Activated CD8-positive, alpha-beta memory T cell treated with anti-CD3 and anti-CD28 coated beads, Interleukin-2, amount 50 U/mL, for 1 hour (primary cell): ENCODE measurements around the gene SLC1A2.

ENCODE experiments used
- DNase-seq: peaks from one replicate; pipeline ENCODE4 v3.0.0-alpha.2; 2020; ENCODE audit errors: extremely low read depth

Gene SLC1A2

DNA sequence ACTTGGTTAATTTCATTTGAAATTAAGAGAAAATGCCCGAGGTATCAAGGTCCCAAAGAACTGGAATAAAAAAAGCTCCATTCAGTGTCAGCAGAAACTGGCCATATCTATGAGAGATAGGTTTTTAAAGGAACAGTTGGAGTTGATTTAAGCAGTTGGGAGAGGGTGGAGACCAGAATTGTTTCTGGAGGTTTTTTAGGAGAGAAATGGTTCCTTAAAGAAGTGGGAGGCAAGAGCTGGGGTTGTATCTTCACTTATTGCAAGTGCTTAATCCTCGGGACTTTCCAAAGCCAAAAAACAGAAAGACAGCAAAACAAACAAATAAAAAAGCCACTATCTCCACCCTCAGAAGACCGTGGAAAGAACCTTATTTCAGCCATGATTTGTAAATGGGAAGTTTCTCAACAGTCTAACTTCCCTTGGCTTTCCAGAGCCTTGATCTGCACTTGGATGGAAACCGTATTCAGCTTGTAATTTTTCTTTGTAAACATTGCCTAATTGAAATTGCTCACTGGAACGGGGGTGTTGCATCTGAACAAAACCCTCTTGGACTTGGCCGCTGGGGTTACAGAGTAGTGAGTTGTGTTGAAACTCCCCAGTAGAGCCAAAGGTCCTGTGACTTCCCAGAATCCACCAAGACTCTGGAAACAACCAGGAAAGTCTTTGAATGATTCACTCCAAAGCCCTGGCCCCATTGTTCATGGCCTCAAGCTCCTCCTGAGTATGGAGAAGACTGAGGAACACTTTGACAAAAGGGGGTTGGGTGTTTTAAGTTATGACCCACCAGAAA lies 115.6 kb downstream of the SLC1A2 start:
- no peak for DNase-seq

DNA sequence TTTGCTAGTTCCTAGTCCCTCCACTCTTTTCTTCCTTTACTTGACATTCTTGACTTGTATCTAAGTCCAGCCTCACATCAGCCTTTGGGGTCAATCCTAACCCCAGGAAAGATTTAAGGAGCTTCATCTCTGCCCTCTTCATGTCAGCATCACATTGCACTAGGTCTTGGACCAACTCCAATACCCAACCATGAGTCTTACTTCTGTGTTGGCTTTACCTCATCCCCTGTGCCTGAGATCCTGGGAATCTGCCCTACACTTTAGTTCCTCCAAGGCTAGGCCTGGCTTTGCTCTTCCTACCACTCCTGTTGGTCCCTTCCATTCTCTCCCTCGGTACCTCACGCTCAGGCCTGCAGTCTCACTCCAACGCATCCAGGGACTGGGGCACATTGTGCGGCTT lies 117.0 kb downstream of the SLC1A2 start:
- no peak for DNase-seq

DNA sequence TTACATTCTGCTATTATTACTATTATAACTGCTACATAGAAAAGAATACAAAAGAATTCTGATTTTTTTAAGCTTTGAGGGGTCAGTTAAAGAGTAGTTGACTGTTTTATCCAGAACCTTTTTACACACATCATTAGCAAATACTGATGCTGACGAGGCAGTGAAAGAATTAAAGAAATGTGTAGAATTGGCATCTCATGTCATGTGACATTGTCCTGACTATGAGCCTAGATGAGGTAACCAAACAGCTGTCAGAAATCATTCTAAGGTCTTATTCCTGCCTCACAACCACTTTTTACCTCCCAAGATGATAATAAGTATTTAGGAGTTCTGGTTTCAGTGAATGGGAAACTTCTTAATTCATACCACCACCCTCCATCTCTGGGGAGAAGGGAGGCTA lies 121.0 kb downstream of the SLC1A2 start:
- DNase-seq, result no peak

DNA sequence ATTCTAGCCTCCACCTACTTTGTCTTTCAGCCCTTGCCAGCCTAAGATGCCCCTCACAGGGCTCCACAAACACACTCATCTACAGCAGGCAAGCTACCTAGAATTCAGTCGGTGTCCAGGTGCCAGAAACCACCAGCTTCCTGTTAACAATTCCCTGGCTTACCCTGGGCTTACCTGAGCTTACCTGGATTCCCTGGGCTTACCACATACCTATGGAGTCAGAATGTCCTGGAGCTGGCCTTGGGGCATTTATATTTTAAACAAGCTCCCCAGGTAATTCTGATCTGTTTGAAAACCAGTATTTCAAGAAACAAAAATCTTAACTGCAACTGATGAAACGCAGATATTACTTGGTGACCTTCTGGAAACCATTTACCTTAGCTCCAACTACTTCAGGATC lies 123.6 kb downstream of the SLC1A2 start:
- no peak for DNase-seq

- DNase-seq, result no peak
Observed at GRCh38 chr11:35293699-35294098, 125.7 kb downstream of the SLC1A2 start.

DNA sequence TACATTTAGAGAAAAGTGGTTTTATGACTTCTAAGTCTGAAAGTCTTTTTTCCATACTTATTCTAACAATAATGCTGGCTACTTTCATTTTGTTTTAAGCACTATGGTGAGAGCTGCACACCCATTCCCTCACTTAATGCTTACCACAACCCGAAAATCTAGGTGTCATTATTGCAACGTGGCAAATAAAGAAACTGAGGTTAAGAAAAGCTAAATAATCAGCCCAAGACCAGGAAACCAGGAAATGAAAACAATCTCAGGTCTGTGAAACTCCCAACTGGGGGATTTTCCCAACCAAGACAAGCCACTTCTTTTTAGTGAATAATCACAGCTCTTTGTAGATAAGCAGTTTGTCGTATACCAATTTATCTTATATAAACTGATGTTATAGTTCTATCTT lies 126.3 kb downstream of the SLC1A2 start:
- no peak for DNase-seq

- DNase-seq, result no peak
Observed at GRCh38 chr11:35292279-35292678, 127.1 kb downstream of the SLC1A2 start.

DNA sequence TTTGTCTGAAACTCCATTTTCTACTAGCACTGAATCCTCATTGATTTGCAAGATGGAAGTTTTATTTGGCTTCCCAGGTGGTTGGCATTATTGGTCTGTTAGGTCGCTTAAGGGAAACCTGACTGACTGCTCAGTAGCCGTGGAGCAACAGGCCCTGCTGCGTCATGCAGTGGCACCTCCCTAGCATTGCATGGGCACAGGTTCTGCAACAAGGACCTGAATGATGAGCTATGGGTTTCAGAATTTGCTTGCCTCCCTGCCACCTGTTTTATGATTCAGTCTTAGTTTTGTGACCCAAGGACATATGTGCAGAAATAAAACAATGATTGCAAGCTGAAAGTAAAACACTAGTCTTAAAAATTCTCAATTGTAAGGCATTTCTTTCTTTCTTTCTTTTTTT lies 128.5 kb downstream of the SLC1A2 start:
- no peak for DNase-seq

DNA sequence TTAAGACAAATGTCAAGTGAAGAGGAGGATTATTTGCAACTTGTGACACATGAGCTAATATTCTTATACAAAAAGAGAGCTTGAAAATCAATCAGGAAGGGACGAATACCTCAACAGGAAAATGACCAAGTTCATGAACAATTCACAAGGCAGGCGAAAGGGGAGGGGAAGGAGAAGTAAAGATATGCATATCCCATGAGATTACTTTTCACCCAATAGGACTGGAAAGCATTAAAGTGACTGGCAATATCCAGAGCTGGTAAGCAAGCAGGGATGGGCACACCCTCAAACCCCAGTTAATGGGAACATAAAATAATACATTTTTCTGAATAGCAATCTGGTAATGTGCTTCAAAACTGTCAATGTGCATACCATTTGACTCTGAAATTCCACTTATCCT lies 129.5 kb downstream of the SLC1A2 start:
- no peak for DNase-seq

DNA sequence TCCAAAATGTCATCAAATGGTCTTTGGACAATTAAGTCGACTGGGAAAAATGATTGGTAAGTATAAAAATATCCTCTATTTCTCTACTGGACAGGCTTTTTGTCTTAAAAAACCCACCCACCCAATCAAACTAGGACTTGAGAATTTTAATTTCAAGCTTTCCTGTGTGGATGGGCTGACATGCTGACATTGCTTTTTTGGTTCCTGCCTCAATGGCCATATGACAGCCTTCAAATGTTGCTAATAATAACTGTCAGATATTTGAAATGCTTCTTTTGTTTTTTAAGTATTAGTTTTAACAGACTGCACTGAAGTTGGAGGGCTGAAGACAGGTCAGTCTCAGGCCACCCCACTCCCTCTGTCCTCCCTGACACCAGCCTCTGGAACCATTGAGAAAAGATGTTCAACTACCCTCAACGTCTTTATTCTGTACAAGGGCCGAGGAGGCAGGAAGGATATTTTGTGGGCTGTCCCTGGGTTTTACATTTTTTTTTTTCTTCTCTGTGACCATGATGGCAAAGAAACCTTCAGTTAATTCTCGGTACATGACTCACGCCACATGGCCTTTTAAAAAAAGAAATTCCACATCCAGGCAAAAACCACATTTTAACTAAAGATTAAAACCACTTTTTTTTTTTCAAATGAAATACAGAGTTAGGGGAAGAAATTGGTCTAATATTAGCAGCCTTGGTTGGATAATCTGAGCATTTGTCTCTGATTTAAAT lies 130.4 kb downstream of the SLC1A2 start:
- no peak for DNase-seq

- no peak for DNase-seq
Observed at GRCh38 chr11:35288309-35288708, 131.0 kb downstream of the SLC1A2 start.

DNA sequence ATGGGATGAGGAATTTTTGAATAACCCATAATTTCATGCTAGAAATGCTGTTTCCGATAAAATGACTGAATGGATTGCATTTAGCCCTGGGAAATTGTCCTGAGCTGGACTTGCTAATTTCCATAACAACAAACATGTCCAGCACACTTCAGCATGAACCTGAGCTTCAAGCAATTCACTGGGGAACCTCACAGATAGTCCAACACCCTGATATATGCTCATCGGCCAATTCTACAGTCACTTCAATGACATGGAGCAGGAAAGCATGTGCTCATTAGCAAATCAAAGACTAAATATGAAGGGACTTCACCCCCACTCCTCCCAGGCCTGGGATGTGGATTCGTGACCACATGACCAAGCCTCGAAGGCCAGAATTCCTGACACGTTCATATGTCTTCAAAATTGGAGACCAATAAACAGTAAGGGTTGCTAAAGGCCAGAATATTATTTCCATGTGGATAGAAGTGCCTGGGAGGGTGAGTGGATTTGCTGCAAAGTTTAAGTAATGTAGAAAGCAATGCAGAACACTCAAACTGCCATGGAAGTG lies 131.9 kb downstream of the SLC1A2 start:
- no peak for DNase-seq

- no peak for DNase-seq
Observed at GRCh38 chr11:35286126-35286525, 133.2 kb downstream of the SLC1A2 start.

DNA sequence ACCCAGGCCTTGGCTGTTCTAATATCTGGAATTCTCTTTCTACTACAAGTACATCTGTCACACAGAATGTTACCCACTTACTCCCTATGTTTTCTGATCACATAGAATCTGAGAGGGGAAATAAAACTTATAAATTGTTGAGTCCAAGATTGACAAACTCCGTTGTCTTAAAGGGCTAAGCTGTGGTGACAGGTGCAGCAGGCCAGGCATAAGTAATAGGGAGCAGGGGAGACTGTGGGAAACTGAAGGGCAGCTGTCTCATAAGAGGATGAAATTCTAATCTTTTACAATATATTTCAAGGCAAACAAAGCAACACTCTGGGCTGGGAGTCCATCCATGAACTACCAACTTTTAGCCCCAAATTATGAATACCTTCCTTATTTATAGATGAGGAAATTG lies 133.9 kb downstream of the SLC1A2 start:
- DNase-seq, result no peak

DNA sequence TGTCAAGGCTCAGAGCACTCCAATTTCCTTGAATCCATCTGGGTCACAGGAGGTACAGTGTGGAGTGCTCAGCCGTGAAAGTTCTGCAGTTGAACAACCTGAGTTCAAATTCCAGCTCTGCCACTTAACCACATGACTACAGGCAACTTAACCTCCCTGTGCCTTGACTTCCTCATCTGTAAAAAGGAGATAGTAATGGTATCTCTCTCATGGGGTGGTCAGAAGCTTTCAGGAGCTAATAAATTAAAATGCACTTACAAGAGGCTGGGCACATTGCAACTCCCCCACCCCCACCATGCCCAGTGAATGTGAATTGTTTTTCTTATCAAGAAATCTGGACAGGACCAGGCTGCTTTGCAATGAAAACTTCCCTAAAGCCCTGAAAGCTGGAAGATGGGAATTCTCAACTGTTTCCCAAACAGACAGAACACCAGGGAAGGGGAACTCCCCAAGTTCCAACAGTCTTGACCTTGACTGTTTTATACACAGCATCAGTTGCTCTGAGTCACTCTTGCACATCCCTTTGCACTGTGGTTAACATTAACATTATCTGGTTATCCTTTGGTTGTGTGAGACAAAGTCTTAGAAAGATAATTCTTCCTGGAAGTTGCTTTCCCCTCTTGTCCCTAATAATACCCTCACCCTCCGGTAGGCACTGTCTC lies 137.0 kb downstream of the SLC1A2 start:
- DNase-seq, result no peak

- no peak for DNase-seq
Observed at GRCh38 chr11:35281169-35281688, 138.1 kb downstream of the SLC1A2 start.

DNA sequence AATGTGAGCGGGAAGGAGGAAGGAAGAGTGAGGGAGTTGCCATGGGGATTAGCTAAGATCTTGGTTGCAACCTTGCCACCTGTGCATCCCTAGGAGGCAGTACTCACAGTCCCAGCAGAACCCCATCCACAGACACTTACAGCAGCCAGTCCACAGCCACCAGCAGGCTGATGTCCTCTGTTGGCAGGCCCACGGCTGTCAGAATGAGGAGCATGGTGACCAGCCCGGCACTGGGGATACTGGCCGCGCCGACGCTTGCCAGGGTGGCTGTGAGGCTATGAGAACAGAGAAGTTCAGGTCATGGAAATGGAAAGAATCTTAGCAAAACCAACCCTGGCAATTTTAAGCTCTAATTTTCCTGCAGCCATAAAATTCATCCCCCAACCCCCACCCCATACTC lies 138.6 kb downstream of the SLC1A2 start:
- no peak for DNase-seq

GRCh38 chr11:35277827-35278226 lies 141.5 kb downstream of the SLC1A2 start:
- no peak for DNase-seq

DNA sequence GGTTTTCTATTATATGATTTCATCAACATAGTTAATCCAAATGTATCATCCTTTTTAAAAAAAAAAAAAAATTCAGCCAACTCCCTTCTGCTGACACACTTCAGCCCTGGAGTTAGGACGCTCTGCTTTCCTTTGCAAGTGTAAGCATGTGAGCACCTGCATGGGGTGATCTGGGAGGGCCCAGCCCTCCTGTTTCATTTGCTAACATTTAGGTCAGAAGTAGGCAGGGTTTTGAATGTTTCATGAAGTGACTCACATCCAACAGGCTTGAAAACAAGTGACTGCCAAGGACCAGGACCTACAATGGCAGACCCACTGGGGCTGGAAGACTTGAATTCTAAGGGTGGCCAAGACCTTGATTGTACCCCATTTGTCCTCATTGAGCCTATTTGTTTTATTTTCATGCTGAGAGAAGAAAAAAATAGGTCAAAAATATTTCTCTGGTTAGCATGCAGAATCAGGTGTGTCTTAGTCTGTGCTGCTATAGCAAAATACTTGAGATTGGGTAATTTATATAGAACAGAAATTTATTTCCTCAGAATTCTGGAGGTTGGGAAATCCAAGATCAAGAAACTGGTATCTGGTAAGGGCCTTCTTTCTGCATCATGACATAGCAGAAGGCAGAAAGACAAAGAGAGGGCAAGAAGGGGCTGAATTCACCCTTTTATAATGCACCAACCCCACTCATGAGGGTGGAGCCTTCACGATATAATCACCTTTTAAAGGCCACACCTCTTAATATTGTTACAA lies 142.8 kb downstream of the SLC1A2 start:
- no peak for DNase-seq

DNA sequence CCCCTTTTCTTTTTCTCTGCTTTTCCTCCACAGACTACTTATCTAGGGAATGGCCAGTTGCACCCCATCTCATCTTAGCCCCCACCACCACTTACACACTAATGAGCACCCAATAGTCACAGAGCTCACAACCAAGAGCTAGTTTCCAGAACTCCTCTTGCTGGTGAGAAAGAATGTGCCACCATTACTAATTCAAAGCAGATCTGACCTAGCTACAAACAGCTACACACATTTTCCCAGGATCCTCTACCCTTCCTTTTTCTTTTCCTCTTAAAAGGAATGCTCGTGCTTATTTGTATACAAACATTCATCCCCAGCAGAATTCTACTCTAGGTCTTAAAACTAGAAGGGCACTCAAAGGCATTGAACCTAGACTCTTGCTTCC lies 143.6 kb downstream of the SLC1A2 start:
- DNase-seq, result no peak

- DNase-seq, result no peak
Observed at GRCh38 chr11:35274909-35275785, 144.2 kb downstream of the SLC1A2 start.
